ENCODE results near the gene KRT79. TPM values are rescaled to one million over a fixed set of nuclear protein-coding genes. Genes with fewer than 3 reads are reported as not detected.

The KRT79 gene
- polyA plus RNA-seq, 1 experiment: 0.04 TPM

GRCh38 chr12:52826611-52827498 lies 7.3 kb downstream of the KRT79 start:
- CTCF ChIA-PET: interaction anchor here (0.7 kb wide), 1 partner anchor 53 kb away, joined by 4 read pairs; no protein-coding TSS in a partner anchor
- no peak for DNase-seq (ENCODE audit: low read depth, low spot score)

GRCh38 chr12:52825961-52826360 lies 8.2 kb downstream of the KRT79 start:
- no peak overlapping the region for H3K27ac ChIP-seq (ENCODE audit: low read depth, low read length)
- DNase-seq (ENCODE audit: low read depth, low spot score): no peak
- H3K4me3 ChIP-seq (ENCODE audit: low read depth, low read length): no peak overlapping the region
- H3K27me3 ChIP-seq (ENCODE audit: control insufficient read depth, insufficient read depth, low read length): peaks cover 2% of the 10 kb centered on the region
- TF ChIP-seq CTCF (IDR thresholded peaks at IDR 0.05; ENCODE audit: low read depth, low read length): no peak
- ChIA-PET CTCF (no interaction called here), POLR2A (no interaction called here)
- no peaks in the 10 kb centered on the region for H3K9me3 ChIP-seq (ENCODE audit: control insufficient read depth, insufficient read depth, low read length)

More at GRCh38 chr12:52826611-52827498, 7.3 kb downstream of the KRT79 start:
- Histone ChIP-seq H3K27me3 (ENCODE audit: control insufficient read depth, insufficient read depth, low read length) (peaks cover 2% of the 10 kb centered on the region), H3K4me3 (ENCODE audit: low read depth, low read length) (no peak overlapping the region), H3K9me3 (ENCODE audit: control insufficient read depth, insufficient read depth, low read length) (no peaks in the 10 kb centered on the region), H3K27ac (ENCODE audit: low read depth, low read length) (no peak overlapping the region)
- no peak for TF ChIP-seq CTCF (IDR thresholded peaks at IDR 0.05; ENCODE audit: low read depth, low read length)
- POLR2A ChIA-PET: no interaction called here

GRCh38 chr12:52824741-52825410 lies 9.2 kb downstream of the KRT79 start:
- CTCF ChIA-PET: no interaction called here

GRCh38 chr12:52823761-52824450 lies 10.2 kb downstream of the KRT79 start:
- Histone ChIP-seq H3K27me3 (ENCODE audit: control insufficient read depth, insufficient read depth, low read length) (peaks cover 11% of the 10 kb centered on the region), H3K9me3 (ENCODE audit: control insufficient read depth, insufficient read depth, low read length) (no peaks in the 10 kb centered on the region), H3K4me3 (ENCODE audit: low read depth, low read length) (no peak overlapping the region), H3K27ac (ENCODE audit: low read depth, low read length) (no peak overlapping the region)
- CTCF ChIA-PET: no interaction called here
- POLR2A ChIA-PET: no interaction called here
- no peak for DNase-seq (ENCODE audit: low read depth, low spot score)
- TF ChIP-seq CTCF (IDR thresholded peaks at IDR 0.05; ENCODE audit: low read depth, low read length): no peak

More at GRCh38 chr12:52824741-52825410, 9.2 kb downstream of the KRT79 start:
- H3K4me3 ChIP-seq (ENCODE audit: low read depth, low read length): no peak overlapping the region
- no peak for TF ChIP-seq CTCF (IDR thresholded peaks at IDR 0.05; ENCODE audit: low read depth, low read length)
- POLR2A ChIA-PET: no interaction called here
- peaks cover 8% of the 10 kb centered on the region for H3K27me3 ChIP-seq (ENCODE audit: control insufficient read depth, insufficient read depth, low read length)
- no peak overlapping the region for H3K27ac ChIP-seq (ENCODE audit: low read depth, low read length)
- DNase-seq (ENCODE audit: low read depth, low spot score): no peak
- no peaks in the 10 kb centered on the region for H3K9me3 ChIP-seq (ENCODE audit: control insufficient read depth, insufficient read depth, low read length)
